Keratinocyte (primary cell): ENCODE measurements around the gene ARHGEF38.

ENCODE experiments used
- EZH2 ChIP-seq: IDR thresholded peaks from one replicate; pipeline ENCODE4 v1.6.1; 2012; ENCODE audit warnings: inconsistent platforms, mild to moderate bottlenecking, low read length, moderate library complexity
- TF ChIP-seq, protein P1 (sequence below), 3 experiments: IDR thresholded peaks in 1 of 3; conservative IDR thresholded peaks in 1 of 3; optimal IDR thresholded peaks in 1 of 3; 2 replicates in 2 of 3; 3 replicates in 1 of 3; pipeline versions ENCODE3 to v1.5.1; 2011; ENCODE audit warnings: low read length in 3 of 3, mild to moderate bottlenecking in 3 of 3, moderate library complexity in 2 of 3, control low read depth in 1 of 3, inconsistent platforms in 1 of 3; ENCODE audit not compliant: insufficient read depth in 2 of 3; ENCODE audit errors: extremely low read depth in 1 of 3

DNA sequence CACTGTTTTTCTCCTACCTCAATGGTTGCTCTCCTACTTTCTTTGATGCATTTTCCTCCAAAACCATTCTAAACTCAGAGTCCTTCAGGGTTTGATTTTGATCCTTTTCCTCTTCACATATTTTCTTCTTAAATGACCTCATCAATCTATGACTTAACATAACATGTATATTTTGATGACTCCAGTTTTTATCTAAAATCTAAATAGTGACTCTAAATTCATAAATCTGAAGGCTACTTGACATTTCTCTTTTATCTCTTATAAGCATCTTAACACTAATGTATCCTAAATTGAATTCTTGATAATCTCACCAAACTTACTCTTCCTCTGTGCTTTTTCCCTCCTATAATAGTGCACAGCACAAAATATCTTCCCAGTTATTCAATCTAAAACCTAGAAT lies 4.7 kb upstream of the ARHGEF38 start:
- TF ChIP-seq, protein P1, sequence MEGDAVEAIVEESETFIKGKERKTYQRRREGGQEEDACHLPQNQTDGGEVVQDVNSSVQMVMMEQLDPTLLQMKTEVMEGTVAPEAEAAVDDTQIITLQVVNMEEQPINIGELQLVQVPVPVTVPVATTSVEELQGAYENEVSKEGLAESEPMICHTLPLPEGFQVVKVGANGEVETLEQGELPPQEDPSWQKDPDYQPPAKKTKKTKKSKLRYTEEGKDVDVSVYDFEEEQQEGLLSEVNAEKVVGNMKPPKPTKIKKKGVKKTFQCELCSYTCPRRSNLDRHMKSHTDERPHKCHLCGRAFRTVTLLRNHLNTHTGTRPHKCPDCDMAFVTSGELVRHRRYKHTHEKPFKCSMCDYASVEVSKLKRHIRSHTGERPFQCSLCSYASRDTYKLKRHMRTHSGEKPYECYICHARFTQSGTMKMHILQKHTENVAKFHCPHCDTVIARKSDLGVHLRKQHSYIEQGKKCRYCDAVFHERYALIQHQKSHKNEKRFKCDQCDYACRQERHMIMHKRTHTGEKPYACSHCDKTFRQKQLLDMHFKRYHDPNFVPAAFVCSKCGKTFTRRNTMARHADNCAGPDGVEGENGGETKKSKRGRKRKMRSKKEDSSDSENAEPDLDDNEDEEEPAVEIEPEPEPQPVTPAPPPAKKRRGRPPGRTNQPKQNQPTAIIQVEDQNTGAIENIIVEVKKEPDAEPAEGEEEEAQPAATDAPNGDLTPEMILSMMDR (optimal IDR thresholded peaks at IDR 0.05 in 1 of 3, IDR thresholded peaks at IDR 0.05 in 1 of 3, conservative IDR thresholded peaks at IDR 0.05 in 1 of 3; ENCODE audit: extremely low read depth in 1 of 3, insufficient read depth in 2 of 3, low read length in 3 of 3): no peak
- no peak for TF ChIP-seq EZH2
